Cardiac muscle cell (in vitro differentiated cells and primary cell): ENCODE measurements around the gene KANSL1. TPM values are rescaled to one million over a fixed set of nuclear protein-coding genes. Genes with fewer than 3 reads are reported as not detected.

ENCODE experiments used
- DNase-seq, 2 donors: peaks; one replicate each; pipeline versions ENCODE4 v3.0.0 to v3.0.0-alpha.2; 2010 to 2017; ENCODE audit warnings: low read depth in 1 of 2, low spot score in 1 of 2
- H3K27ac ChIP-seq: fragments of 200-600 bp; sonication (generic); 2 replicates; pipeline ENCODE4 v1.5.1; 2016
- H3K27me3 ChIP-seq: fragments of 200-600 bp; sonication (generic); 2 replicates; pipeline ENCODE4 v1.6.0; 2016; ENCODE audit warnings: control low read depth
- H3K36me3 ChIP-seq: fragments of 200-600 bp; sonication (generic); 2 replicates; pipeline ENCODE4 v1.5.1; 2016; ENCODE audit warnings: control low read depth
- H3K4me1 ChIP-seq: fragments of 200-600 bp; sonication (generic); 2 replicates; pipeline ENCODE4 v1.8.1; 2017; ENCODE audit warnings: low read depth, mild to moderate bottlenecking, mixed run types
- H3K4me3 ChIP-seq: fragments of 200-600 bp; sonication (generic); 2 replicates; pipeline ENCODE4 v1.5.1; 2016; ENCODE audit warnings: mild to moderate bottlenecking
- H3K9me3 ChIP-seq: fragments of 200-600 bp; sonication (generic); 2 replicates; pipeline ENCODE4 v1.5.1; 2017; ENCODE audit warnings: low read depth, mild to moderate bottlenecking, control low read depth
- polyA plus RNA-seq: library from polyadenylated mRNA; unstranded; fragments of >200 nt; fragmentation: Nextera tagmentation; extraction: Ambion mirVana; gene quantifications from 2 replicates; pipeline ENCODE4 v1.2.1, GENCODE V29; 2016
- total RNA-seq: library from RNA; depleted of rRNA; stranded (reverse); fragments of >200 nt; gene quantifications from 2 replicates; pipeline ENCODE4 v1.2.3, GENCODE V29; 2016
- TF ChIP-seq, protein P1 (sequence below): IDR thresholded peaks from 2 replicates; pipeline ENCODE4 v1.5.1; 2012; ENCODE audit warnings: low read depth, mild to moderate bottlenecking, low read length

The KANSL1 gene
- total and polyA plus RNA-seq, 2 experiments from 2014 or later = 52.6 to 109 TPM

DNA sequence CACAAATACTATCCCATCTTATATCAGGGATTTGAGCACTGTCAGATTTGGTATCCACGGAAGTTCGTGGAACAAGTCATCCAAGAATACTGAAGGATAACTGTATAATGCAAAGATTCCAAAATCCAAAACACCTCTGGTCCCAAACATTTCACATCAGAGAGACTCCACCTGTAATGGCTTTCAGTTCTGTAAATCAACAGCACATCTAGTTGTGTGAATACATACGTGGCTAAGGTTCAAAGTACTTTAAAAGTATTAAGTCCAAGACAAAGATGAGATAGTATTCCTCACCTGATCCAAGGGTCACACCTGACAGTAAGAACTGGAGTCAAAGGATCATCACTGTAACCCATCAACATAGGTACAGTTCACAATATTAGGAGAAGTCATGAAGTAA is 54.8 kb downstream of the KANSL1 start:
- H3K4me3 ChIP-seq = no peak overlapping the region
- no peaks in the 10 kb centered on the region for H3K9me3 ChIP-seq
- H3K27ac ChIP-seq = peak overlapping the region; percentile 46
- peaks cover 44% of the 10 kb centered on the region for H3K4me1 ChIP-seq
- TF ChIP-seq, protein P1, sequence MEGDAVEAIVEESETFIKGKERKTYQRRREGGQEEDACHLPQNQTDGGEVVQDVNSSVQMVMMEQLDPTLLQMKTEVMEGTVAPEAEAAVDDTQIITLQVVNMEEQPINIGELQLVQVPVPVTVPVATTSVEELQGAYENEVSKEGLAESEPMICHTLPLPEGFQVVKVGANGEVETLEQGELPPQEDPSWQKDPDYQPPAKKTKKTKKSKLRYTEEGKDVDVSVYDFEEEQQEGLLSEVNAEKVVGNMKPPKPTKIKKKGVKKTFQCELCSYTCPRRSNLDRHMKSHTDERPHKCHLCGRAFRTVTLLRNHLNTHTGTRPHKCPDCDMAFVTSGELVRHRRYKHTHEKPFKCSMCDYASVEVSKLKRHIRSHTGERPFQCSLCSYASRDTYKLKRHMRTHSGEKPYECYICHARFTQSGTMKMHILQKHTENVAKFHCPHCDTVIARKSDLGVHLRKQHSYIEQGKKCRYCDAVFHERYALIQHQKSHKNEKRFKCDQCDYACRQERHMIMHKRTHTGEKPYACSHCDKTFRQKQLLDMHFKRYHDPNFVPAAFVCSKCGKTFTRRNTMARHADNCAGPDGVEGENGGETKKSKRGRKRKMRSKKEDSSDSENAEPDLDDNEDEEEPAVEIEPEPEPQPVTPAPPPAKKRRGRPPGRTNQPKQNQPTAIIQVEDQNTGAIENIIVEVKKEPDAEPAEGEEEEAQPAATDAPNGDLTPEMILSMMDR = no peak
- no peak for DNase-seq
- H3K36me3 ChIP-seq = no peaks in the 10 kb centered on the region
- H3K27me3 ChIP-seq = no peaks in the 10 kb centered on the region

DNA sequence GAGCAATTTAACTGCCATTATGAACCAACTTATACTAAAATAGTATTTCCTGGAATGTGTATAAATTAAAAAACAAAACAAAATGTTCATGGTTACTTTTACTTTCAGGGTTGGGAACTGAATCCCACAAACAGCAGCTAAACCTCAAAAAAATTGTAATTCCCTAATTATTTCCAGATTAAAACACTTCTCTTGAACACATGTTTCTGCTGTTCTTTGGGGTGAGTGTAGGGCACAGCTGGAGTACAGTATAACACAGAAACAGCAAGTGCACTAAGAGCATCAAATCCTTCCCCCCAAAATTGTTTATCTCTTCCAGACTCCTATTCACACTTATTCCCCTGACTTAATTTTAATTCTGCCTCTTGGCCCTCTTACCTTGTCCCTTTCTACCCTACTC is 56.4 kb downstream of the KANSL1 start:
- Histone ChIP-seq H3K27me3 (no peaks in the 10 kb centered on the region), H3K4me3 (no peak overlapping the region), H3K9me3 (no peaks in the 10 kb centered on the region), H3K4me1 (peaks cover 48% of the 10 kb centered on the region), H3K36me3 (no peaks in the 10 kb centered on the region), H3K27ac (peak overlapping the region; percentile 38)
- DNase-seq = no peak
- TF ChIP-seq, protein P1 = no peak

DNA sequence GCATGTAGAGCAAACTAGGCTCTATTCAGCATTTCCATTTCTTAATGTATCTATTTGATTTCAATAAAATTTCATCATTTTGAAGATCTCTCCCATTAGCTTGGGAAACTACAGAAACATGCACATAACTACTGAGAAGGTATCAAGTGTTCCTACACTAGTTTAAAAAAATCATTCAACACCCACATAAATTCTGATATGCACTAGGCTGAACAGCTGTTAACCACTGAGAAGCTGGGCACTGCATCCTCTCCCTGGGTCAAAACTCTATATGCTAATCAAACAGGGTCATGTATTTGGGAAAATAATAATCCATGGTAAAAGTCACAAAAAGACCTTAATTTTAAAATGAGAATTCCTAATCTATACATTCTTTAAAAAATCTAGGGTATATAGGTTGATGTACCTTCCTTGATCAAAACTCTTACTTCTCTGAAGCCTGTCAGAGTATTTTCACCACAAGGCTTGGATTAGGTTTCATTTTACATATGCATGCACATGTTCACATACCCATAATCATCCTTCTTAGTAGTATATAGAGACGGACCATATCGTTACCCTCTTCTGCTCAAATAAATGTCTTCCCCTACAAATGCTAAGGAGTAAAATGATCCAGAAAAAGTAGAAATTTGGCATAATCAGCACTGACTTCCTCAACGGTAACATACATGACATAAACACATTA is 57.2 kb downstream of the KANSL1 start:
- Histone ChIP-seq H3K27me3 (no peaks in the 10 kb centered on the region), H3K4me3 (no peak overlapping the region), H3K27ac (peak overlapping the region; percentile 38), H3K4me1 (peaks cover 51% of the 10 kb centered on the region), H3K36me3 (no peaks in the 10 kb centered on the region), H3K9me3 (no peaks in the 10 kb centered on the region)
- no peak for DNase-seq
- TF ChIP-seq, protein P1 = no peak

DNA sequence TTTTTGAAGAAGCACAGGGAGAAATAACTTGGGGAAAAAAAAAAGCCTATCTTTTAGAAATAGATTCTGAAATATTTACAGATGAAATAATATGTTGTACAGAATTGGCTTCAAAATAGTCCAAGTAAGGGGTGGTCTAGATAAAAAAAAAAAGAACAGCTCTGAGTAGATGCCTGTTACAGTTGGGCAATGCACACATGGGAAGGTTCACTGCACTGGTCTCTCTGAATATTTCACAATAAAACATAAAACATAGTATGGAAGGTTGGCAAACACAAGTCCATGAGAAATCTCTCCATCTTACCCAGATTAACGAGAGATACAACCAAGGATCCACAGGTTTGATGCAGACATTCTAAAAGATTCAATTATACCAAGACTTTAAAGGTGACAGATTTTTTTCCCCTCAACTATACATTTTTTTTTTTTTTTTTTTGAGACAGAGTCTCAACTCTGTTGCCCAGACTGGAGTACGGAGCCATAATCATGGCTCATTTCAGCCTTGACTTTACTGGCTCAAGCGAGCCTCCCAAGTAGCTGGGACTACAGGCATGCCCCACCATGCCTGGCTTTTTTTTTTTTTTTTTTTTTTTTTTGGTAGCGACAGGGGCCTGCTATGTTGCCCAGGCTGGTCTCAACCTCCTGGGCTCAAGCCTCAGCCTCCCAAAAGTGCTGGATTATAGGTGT is 58.0 kb downstream of the KANSL1 start:
- TF ChIP-seq, protein P1 = no peak
- Histone ChIP-seq H3K27me3 (no peaks in the 10 kb centered on the region), H3K36me3 (no peaks in the 10 kb centered on the region), H3K9me3 (no peaks in the 10 kb centered on the region), H3K27ac (peak overlapping the region; percentile 38), H3K4me3 (no peak overlapping the region), H3K4me1 (peaks cover 59% of the 10 kb centered on the region)
- peak in 1 of 2 donors; percentile 52 for DNase-seq

DNA sequence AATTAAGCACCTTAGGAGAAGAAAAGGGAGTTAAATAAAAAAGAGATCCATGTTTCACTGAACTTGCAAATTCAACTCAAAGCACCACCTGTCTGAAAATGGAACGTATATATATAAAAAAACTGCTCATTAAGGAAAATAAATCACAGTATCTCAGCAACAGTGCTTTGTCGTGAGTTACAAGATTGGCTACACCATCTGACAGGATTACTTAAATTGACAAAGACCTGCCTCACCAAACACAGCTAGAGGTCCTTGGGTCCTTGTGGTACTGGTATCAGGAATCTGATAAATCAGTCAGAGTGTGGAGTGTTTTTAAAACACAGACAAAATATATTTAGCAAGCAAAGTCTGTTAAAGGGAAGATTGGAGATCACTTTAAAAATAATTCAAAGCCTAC is 63.9 kb downstream of the KANSL1 start:
- peak overlapping the region; percentile 88 for H3K27ac ChIP-seq
- TF ChIP-seq, protein P1 = no peak
- peaks cover 65% of the 10 kb centered on the region for H3K4me1 ChIP-seq
- peak overlapping the region; percentile 1 for H3K4me3 ChIP-seq
- no peaks in the 10 kb centered on the region for H3K36me3 ChIP-seq
- no peaks in the 10 kb centered on the region for H3K27me3 ChIP-seq
- peak in 1 of 2 donors; percentile 53 for DNase-seq
- H3K9me3 ChIP-seq = no peaks in the 10 kb centered on the region
